Peyer's patch (tissue), 4 donors: ENCODE measurements around the gene UVRAG. TPM values are rescaled to one million over a fixed set of nuclear protein-coding genes. Genes with fewer than 3 reads are reported as not detected.

ENCODE experiments used
- DNase-seq, 3 donors: peaks; one replicate each; pipeline ENCODE4 v3.0.0-alpha.2; 2017 to 2019
- H3K27ac ChIP-seq, 4 donors: fragments of 200-600 bp; sonication (generic); one replicate each; pipeline ENCODE4 v1.5.1; 2016 to 2019
- H3K27me3 ChIP-seq, 2 donors: fragments of 200-600 bp; sonication (generic); one replicate each; pipeline ENCODE4 v1.5.1; 2019
- H3K36me3 ChIP-seq, 3 donors: fragments of 200-600 bp; sonication (generic); one replicate each; pipeline ENCODE4 v1.5.1; 2016 to 2019
- H3K4me1 ChIP-seq, 4 donors: fragments of 200-600 bp; sonication (generic); one replicate each; pipeline ENCODE4 v1.5.1; 2016 to 2019
- H3K4me3 ChIP-seq, 4 donors: fragments of 200-600 bp; sonication (generic); 1 replicate in 3 of 4; 2 replicates in 1 of 4; pipeline ENCODE4 v1.5.1; 2016 to 2019; ENCODE audit warnings: mild to moderate bottlenecking in 1 of 4
- H3K9me3 ChIP-seq, 4 donors: fragments of 200-600 bp; sonication (generic); one replicate each; pipeline ENCODE4 v1.5.1; 2016 to 2019; ENCODE audit warnings: mild to moderate bottlenecking in 1 of 4
- POLR2A ChIP-seq, 2 donors: fragments of 450-650 bp; IDR thresholded peaks; one replicate each; pipeline ENCODE4 v1.5.1; 2017; ENCODE audit warnings: antibody characterized with exemption in 2 of 2, mild to moderate bottlenecking in 2 of 2, moderate library complexity in 2 of 2
- total RNA-seq, 4 donors: library from RNA; depleted of rRNA; stranded (reverse); fragments of >200 nt; gene quantifications; one replicate each; pipeline ENCODE4 v1.1.0, GENCODE V29; 2016
- TF ChIP-seq, protein P1 (sequence below), 6 experiments: fragments of 450-650 bp in 4 of 6; fragments of 200-600 bp in 2 of 6; sonication (generic) in 1 of 6; IDR thresholded peaks; one replicate each; pipeline ENCODE4 v1.5.1; 2017 to 2019; ENCODE audit warnings: antibody characterized with exemption in 6 of 6, mild to moderate bottlenecking in 3 of 6, moderate library complexity in 1 of 6

Gene UVRAG
- total RNA-seq, 4 donors from 2014 or later = 13.8 to 64.4 (median 22.1) TPM

DNA sequence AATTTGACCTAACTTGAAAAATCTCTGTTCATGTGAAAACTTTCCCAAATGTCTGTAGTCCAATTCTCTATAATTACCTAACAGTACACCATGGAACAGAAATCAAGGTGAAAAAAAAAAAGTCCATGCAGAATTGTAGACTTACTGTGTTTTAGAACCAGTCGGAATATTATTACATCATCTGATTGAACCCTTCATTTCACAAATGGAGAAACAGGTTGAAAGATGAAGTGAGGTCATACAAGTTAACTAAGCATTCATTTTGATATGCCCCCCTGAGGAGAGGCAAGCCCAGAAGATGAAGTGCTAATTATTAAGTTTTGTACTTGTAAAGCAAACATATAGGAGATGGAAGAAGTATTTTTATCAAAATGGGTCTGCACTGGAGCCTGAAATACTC lies 211.9 kb downstream of the UVRAG start:
- no peak overlapping the region for H3K4me3 ChIP-seq
- no peak for DNase-seq
- TF ChIP-seq, protein P1, sequence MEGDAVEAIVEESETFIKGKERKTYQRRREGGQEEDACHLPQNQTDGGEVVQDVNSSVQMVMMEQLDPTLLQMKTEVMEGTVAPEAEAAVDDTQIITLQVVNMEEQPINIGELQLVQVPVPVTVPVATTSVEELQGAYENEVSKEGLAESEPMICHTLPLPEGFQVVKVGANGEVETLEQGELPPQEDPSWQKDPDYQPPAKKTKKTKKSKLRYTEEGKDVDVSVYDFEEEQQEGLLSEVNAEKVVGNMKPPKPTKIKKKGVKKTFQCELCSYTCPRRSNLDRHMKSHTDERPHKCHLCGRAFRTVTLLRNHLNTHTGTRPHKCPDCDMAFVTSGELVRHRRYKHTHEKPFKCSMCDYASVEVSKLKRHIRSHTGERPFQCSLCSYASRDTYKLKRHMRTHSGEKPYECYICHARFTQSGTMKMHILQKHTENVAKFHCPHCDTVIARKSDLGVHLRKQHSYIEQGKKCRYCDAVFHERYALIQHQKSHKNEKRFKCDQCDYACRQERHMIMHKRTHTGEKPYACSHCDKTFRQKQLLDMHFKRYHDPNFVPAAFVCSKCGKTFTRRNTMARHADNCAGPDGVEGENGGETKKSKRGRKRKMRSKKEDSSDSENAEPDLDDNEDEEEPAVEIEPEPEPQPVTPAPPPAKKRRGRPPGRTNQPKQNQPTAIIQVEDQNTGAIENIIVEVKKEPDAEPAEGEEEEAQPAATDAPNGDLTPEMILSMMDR (IDR thresholded peaks at IDR 0.05) = no peak
- no peak for TF ChIP-seq POLR2A (IDR thresholded peaks at IDR 0.05)
- H3K36me3 ChIP-seq = no peaks in the 10 kb centered on the region
- H3K27me3 ChIP-seq = no peaks in the 10 kb centered on the region
- H3K27ac ChIP-seq = no peak overlapping the region
- no peaks in the 10 kb centered on the region for H3K9me3 ChIP-seq
- H3K4me1 ChIP-seq = no peaks in the 10 kb centered on the region

DNA sequence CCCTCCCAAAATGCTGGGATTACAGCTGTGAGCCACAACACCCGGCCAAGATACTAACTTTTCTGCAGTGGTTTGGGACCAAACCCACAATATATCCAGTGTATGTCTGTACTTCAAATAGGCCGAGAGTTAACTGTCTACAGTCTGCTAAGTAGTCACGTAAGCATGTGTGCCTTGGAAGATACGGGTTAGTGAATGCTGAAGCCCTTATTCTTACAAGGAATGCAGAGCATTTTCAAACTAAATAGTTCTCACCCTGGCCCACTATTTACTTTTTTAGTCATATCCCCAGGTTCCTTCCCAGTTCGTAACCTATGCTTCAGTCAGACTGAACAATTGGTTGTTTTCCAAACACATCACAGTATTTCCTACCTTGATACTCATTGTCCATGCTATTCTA lies 215.3 kb downstream of the UVRAG start:
- H3K36me3 ChIP-seq = no peaks in the 10 kb centered on the region
- DNase-seq = no peak
- TF ChIP-seq POLR2A (IDR thresholded peaks at IDR 0.05) = no peak
- TF ChIP-seq, protein P1 (IDR thresholded peaks at IDR 0.05) = no peak
- H3K4me3 ChIP-seq = no peak overlapping the region
- no peak overlapping the region for H3K27ac ChIP-seq
- H3K4me1 ChIP-seq = no peaks in the 10 kb centered on the region
- H3K9me3 ChIP-seq = no peaks in the 10 kb centered on the region
- H3K27me3 ChIP-seq = no peaks in the 10 kb centered on the region

GRCh38 chr11:76030968-76031590 lies 216.1 kb downstream of the UVRAG start:
- no peak for DNase-seq
- Histone ChIP-seq H3K4me3 (no peak overlapping the region), H3K36me3 (no peaks in the 10 kb centered on the region), H3K4me1 (no peaks in the 10 kb centered on the region), H3K27ac (no peak overlapping the region), H3K27me3 (no peaks in the 10 kb centered on the region), H3K9me3 (no peaks in the 10 kb centered on the region)
- TF ChIP-seq POLR2A (IDR thresholded peaks at IDR 0.05) = no peak
- TF ChIP-seq, protein P1 (IDR thresholded peaks at IDR 0.05) = no peak

DNA sequence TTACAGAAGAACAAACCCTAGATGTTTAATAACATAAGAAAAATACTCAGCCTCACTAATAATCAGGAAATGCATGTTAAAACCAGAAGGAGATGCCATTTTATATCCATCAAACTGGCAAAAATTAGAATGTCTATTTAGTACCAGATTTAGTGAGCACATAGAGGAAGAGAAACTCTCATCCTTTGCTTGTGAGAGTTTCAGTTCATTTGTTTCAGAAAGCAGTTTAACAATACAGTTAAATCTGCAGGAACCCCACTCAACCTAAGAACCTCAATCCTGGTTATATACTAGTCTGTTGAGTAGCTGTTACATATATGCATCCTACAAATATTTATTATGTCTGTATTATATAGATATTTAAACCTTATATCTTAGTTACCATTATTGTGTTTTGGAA lies 218.7 kb downstream of the UVRAG start:
- H3K9me3 ChIP-seq = no peaks in the 10 kb centered on the region
- DNase-seq = no peak
- H3K27me3 ChIP-seq = no peaks in the 10 kb centered on the region
- H3K36me3 ChIP-seq = no peaks in the 10 kb centered on the region
- no peaks in the 10 kb centered on the region for H3K4me1 ChIP-seq
- H3K27ac ChIP-seq = no peak overlapping the region
- no peak for TF ChIP-seq POLR2A (IDR thresholded peaks at IDR 0.05)
- TF ChIP-seq, protein P1 (IDR thresholded peaks at IDR 0.05) = no peak
- no peak overlapping the region for H3K4me3 ChIP-seq

- Histone ChIP-seq H3K36me3 (no peaks in the 10 kb centered on the region), H3K9me3 (no peaks in the 10 kb centered on the region), H3K27ac (no peak overlapping the region), H3K27me3 (no peaks in the 10 kb centered on the region), H3K4me3 (no peak overlapping the region), H3K4me1 (no peaks in the 10 kb centered on the region)
- DNase-seq = no peak
- no peak for TF ChIP-seq POLR2A (IDR thresholded peaks at IDR 0.05)
- TF ChIP-seq, protein P1 (IDR thresholded peaks at IDR 0.05) = no peak
These were observed 220.0 kb downstream of the UVRAG start for GRCh38 chr11:76035020-76035419.

- Histone ChIP-seq H3K9me3 (no peaks in the 10 kb centered on the region), H3K4me3 (no peak overlapping the region), H3K36me3 (no peaks in the 10 kb centered on the region), H3K4me1 (no peaks in the 10 kb centered on the region), H3K27ac (no peak overlapping the region), H3K27me3 (no peaks in the 10 kb centered on the region)
- DNase-seq = no peak
- TF ChIP-seq, protein P1 (IDR thresholded peaks at IDR 0.05) = no peak
- no peak for TF ChIP-seq POLR2A (IDR thresholded peaks at IDR 0.05)
These were observed 223.6 kb downstream of the UVRAG start for GRCh38 chr11:76038608-76039007.
